ENCODE data around the gene MSI2. TPM values are rescaled to one million over a fixed set of nuclear protein-coding genes. Genes with fewer than 3 reads are reported as not detected.

Gene MSI2
- total RNA-seq, 1 donor from 2014 or later = 31.3 TPM

- Histone ChIP-seq H3K4me1 (peaks cover 7% of the 10 kb centered on the region), H3K9me3 (no peaks in the 10 kb centered on the region), H3K27ac (no peak overlapping the region), H3K4me3 (no peak overlapping the region), H3K36me3 (no peaks in the 10 kb centered on the region), H3K27me3 (no peaks in the 10 kb centered on the region)
- DNase-seq (no peak), ATAC-seq (no peak)
- intact Hi-C loops (cut with DNase I) = no loop called here
- no peak for TF ChIP-seq CTCF (IDR thresholded peaks at IDR 0.05)
Observed at GRCh38 chr17:57553991-57554825, 297.9 kb downstream of the MSI2 start.

GRCh38 chr17:57554826-57555635, 298.7 kb downstream of the MSI2 start:
- H3K27me3 ChIP-seq = no peaks in the 10 kb centered on the region
- no peak overlapping the region for H3K4me3 ChIP-seq
- ATAC-seq (no peak), DNase-seq (no peak)
- H3K4me1 ChIP-seq = peaks cover 7% of the 10 kb centered on the region
- no peak for TF ChIP-seq CTCF (IDR thresholded peaks at IDR 0.05)
- no peak overlapping the region for H3K27ac ChIP-seq
- intact Hi-C loops (cut with DNase I) = no loop called here
- no peaks in the 10 kb centered on the region for H3K36me3 ChIP-seq
- H3K9me3 ChIP-seq = no peaks in the 10 kb centered on the region

GRCh38 chr17:57555636-57556175, 299.4 kb downstream of the MSI2 start:
- H3K4me1 ChIP-seq = peaks cover 7% of the 10 kb centered on the region
- no peak overlapping the region for H3K4me3 ChIP-seq
- intact Hi-C loops (cut with DNase I) = no loop called here
- H3K9me3 ChIP-seq = no peaks in the 10 kb centered on the region
- no peak for TF ChIP-seq CTCF (IDR thresholded peaks at IDR 0.05)
- no peaks in the 10 kb centered on the region for H3K36me3 ChIP-seq
- H3K27ac ChIP-seq = no peak overlapping the region
- DNase-seq = no peak
- no peaks in the 10 kb centered on the region for H3K27me3 ChIP-seq
- ATAC-seq = no peak

DNA sequence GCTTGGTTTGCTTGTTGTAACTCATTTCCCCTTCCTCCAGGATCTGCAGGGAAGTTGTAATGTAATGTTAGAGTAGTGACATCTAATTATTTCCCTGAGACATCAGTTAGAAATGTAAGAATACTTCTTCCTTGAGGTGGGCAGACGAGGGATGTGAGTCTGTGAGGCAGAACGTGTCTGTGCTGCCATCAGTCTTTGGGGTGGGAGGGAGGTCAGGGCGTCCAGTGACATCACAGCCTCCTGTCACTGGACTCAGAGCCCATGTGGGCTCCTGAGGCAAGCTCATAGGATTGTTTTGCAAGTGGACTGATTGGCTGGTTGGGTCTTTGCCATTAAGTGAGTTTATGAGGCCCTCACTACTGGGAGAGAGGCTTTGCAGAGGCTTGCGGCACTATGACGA, 300.0 kb downstream of the MSI2 start:
- TF ChIP-seq CTCF (IDR thresholded peaks at IDR 0.05) = no peak
- Histone ChIP-seq H3K9me3 (no peaks in the 10 kb centered on the region), H3K4me3 (no peak overlapping the region), H3K4me1 (peaks cover 7% of the 10 kb centered on the region), H3K27ac (no peak overlapping the region), H3K36me3 (no peaks in the 10 kb centered on the region), H3K27me3 (no peaks in the 10 kb centered on the region)
- intact Hi-C loops (cut with DNase I) = no loop called here
- no peak for DNase-seq
- ATAC-seq = no peak

DNA sequence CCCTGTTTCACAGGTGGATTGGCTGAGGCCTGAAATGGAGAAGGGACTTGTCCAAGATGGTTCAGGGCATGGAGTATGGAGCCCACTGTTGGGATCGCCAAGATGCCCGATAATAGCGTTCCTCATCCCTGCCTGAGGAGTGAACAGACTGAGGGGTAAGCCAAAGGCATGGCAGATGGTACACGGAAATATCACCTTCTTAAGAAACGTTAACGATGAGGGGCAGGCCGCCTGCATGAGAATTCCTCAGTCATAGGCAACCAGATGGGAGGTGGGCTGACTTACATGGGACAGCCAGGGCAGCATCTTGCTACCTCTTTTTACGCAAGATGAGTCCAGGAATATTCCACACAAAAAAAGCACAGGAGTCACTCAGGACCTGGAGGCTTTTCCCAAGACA, 300.7 kb downstream of the MSI2 start:
- ATAC-seq (no peak), DNase-seq (no peak)
- intact Hi-C loops (cut with DNase I) = no loop called here
- H3K27me3 ChIP-seq = no peaks in the 10 kb centered on the region
- TF ChIP-seq CTCF (IDR thresholded peaks at IDR 0.05) = no peak
- H3K4me3 ChIP-seq = no peak overlapping the region
- H3K27ac ChIP-seq = no peak overlapping the region
- peaks cover 7% of the 10 kb centered on the region for H3K4me1 ChIP-seq
- no peaks in the 10 kb centered on the region for H3K36me3 ChIP-seq
- no peaks in the 10 kb centered on the region for H3K9me3 ChIP-seq

Measured in upper lobe of right lung (tissue), 1 donor.